ENCODE data around the gene GABPB1. TPM values are rescaled to one million over a fixed set of nuclear protein-coding genes. Genes with fewer than 3 reads are reported as not detected.

Gene GABPB1
- total RNA-seq, 1 experiment from 2014 or later = 35.3 TPM

GRCh38 chr15:50267577-50267976 lies 87.4 kb downstream of the GABPB1 start:
- intact Hi-C loops (cut with micrococcal nuclease; ENCODE audit: unreplicated experiment) = no loop called here
- TF ChIP-seq EZH2 (IDR thresholded peaks at IDR 0.05; ENCODE audit: borderline replicate concordance, low read depth, low read length, poor library complexity, severe bottlenecking) (no peak), CTCF (conservative IDR thresholded peaks at IDR 0.05; ENCODE audit: low read depth, low read length) (no peak)
- H3K36me3 ChIP-seq (ENCODE audit: insufficient read depth, low read length, poor library complexity, severe bottlenecking) = no peaks in the 10 kb centered on the region
- no peak overlapping the region for H3K4me3 ChIP-seq (ENCODE audit: low read depth, low read length, poor library complexity, severe bottlenecking)
- ChIA-PET POLR2A (ENCODE audit: low non-redundant PET) (no interaction called here), CTCF (no interaction called here)
- no peaks in the 10 kb centered on the region for H3K27me3 ChIP-seq (replicated peaks; ENCODE audit: insufficient read depth, low read depth, low read length, poor library complexity)
- no peaks in the 10 kb centered on the region for H3K9me3 ChIP-seq (ENCODE audit: low read depth, low read length, poor library complexity, severe bottlenecking)
- BruUV-seq (replicated peaks) = no TSS peak
- no peak overlapping the region for H3K27ac ChIP-seq (ENCODE audit: low read depth, low read length, poor library complexity, severe bottlenecking)
- H3K4me1 ChIP-seq (ENCODE audit: insufficient read depth, low read length, poor library complexity, severe bottlenecking) = no peaks in the 10 kb centered on the region
- no peak for DNase-seq (ENCODE audit: low spot score)

DNA sequence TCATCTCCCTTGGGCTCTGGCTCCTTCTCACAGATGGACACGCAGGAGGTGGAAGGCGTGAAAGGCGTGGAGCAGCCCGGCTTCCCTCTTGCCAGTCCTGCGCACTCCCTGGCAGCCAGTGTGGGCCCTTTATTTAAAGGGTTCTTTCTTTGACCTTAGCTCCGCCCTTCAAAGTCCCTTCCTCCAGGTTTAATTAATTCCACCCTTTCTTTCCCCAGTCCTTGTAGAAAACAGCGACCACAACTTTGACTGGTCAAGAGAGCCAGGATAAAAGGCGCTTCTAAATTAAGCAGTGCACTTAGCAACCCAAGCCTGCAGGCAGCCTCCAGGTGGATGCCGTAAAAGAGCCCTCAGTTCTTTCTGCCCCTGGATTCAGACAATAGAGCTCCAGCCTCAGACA lies 89.4 kb downstream of the GABPB1 start, which contains the start of gene HDC:
Gene HDC (minus strand): TSS at position 107 of the 400 bp plus-strand sequence. CDS start 103 bp downstream, at position 4.
- DNase-seq (ENCODE audit: low spot score) = no peak
- Histone ChIP-seq H3K4me1 (ENCODE audit: insufficient read depth, low read length, poor library complexity, severe bottlenecking) (no peaks in the 10 kb centered on the region), H3K27me3 (replicated peaks; ENCODE audit: insufficient read depth, low read depth, low read length, poor library complexity) (no peaks in the 10 kb centered on the region), H3K36me3 (ENCODE audit: insufficient read depth, low read length, poor library complexity, severe bottlenecking) (no peaks in the 10 kb centered on the region), H3K9me3 (ENCODE audit: low read depth, low read length, poor library complexity, severe bottlenecking) (no peaks in the 10 kb centered on the region), H3K27ac (ENCODE audit: low read depth, low read length, poor library complexity, severe bottlenecking) (no peak within 1 kb of the TSS), H3K4me3 (ENCODE audit: low read depth, low read length, poor library complexity, severe bottlenecking) (no peak within 1 kb of the TSS)
- ChIA-PET POLR2A (ENCODE audit: low non-redundant PET) (no interaction called here), CTCF (no interaction called here)
- no TSS peak for BruUV-seq (replicated peaks)
- intact Hi-C loops (cut with micrococcal nuclease; ENCODE audit: unreplicated experiment) = no loop called here
- TF ChIP-seq EZH2 (IDR thresholded peaks at IDR 0.05; ENCODE audit: borderline replicate concordance, low read depth, low read length, poor library complexity, severe bottlenecking) (no peak), CTCF (conservative IDR thresholded peaks at IDR 0.05; ENCODE audit: low read depth, low read length) (no peak)

GRCh38 chr15:50262533-50262932 lies 92.5 kb downstream of the GABPB1 start:
- H3K9me3 ChIP-seq (ENCODE audit: low read depth, low read length, poor library complexity, severe bottlenecking) = no peaks in the 10 kb centered on the region
- intact Hi-C loops (cut with micrococcal nuclease; ENCODE audit: unreplicated experiment) = no loop called here
- no peak for TF ChIP-seq CTCF (conservative IDR thresholded peaks at IDR 0.05; ENCODE audit: low read depth, low read length)
- no peak for TF ChIP-seq EZH2 (IDR thresholded peaks at IDR 0.05; ENCODE audit: borderline replicate concordance, low read depth, low read length, poor library complexity, severe bottlenecking)
- H3K4me1 ChIP-seq (ENCODE audit: insufficient read depth, low read length, poor library complexity, severe bottlenecking) = no peaks in the 10 kb centered on the region
- no peaks in the 10 kb centered on the region for H3K27me3 ChIP-seq (replicated peaks; ENCODE audit: insufficient read depth, low read depth, low read length, poor library complexity)
- no peaks in the 10 kb centered on the region for H3K36me3 ChIP-seq (ENCODE audit: insufficient read depth, low read length, poor library complexity, severe bottlenecking)
- DNase-seq (ENCODE audit: low spot score) = no peak
- CTCF ChIA-PET = no interaction called here
- POLR2A ChIA-PET (ENCODE audit: low non-redundant PET) = no interaction called here
- no peak overlapping the region for H3K4me3 ChIP-seq (ENCODE audit: low read depth, low read length, poor library complexity, severe bottlenecking)
- no TSS peak for BruUV-seq (replicated peaks)
- H3K27ac ChIP-seq (ENCODE audit: low read depth, low read length, poor library complexity, severe bottlenecking) = no peak overlapping the region
